ENCODE data around the gene TBX19. TPM values are rescaled to one million over a fixed set of nuclear protein-coding genes. Genes with fewer than 3 reads are reported as not detected.
A peak's percentile ranks its signal among the peaks of the same experiment; 100 is the strongest.

Gene TBX19
- polyA plus RNA-seq (2013, experiment 1 of 2; ENCODE audit: insufficient read length) = 0.96 TPM
- 0.76 TPM for polyA plus RNA-seq (2013, experiment 2 of 2; ENCODE audit: insufficient read length)

GRCh38 chr1:168280296-168280927, at the start of gene TBX19:
Gene TBX19 (plus strand): TSS chr1:168280877. CDS start chr1:168281091, 214 bp downstream.
- DNase-seq = peak; percentile 10

- DNase-seq = peak; percentile 48
Measured at GRCh38 chr1:168234846-168235547, 45.7 kb upstream of the TBX19 start.

- no peak for DNase-seq
Measured at GRCh38 chr1:168235548-168235885, 45.2 kb upstream of the TBX19 start.

GRCh38 chr1:168235937-168236336, 44.7 kb upstream of the TBX19 start:
- no peak for DNase-seq

- DNase-seq = no peak
Measured at GRCh38 chr1:168236836-168237611, 43.7 kb upstream of the TBX19 start.

GRCh38 chr1:168243198-168243597, 37.5 kb upstream of the TBX19 start:
- no peak for DNase-seq

GRCh38 chr1:168243636-168244212, 37.0 kb upstream of the TBX19 start:
- DNase-seq = no peak

- no peak for DNase-seq
Measured at GRCh38 chr1:168245042-168245441, 35.6 kb upstream of the TBX19 start.

- DNase-seq = no peak
Measured at GRCh38 chr1:168246506-168246905, 34.2 kb upstream of the TBX19 start.

- DNase-seq = no peak
Measured at GRCh38 chr1:168252204-168252733, 28.4 kb upstream of the TBX19 start.

- DNase-seq = no peak
Measured at GRCh38 chr1:168256164-168256563, 24.5 kb upstream of the TBX19 start.

- DNase-seq = no peak
Measured at GRCh38 chr1:168257397-168257796, 23.3 kb upstream of the TBX19 start.

- no peak for DNase-seq
Measured at GRCh38 chr1:168259567-168259966, 21.1 kb upstream of the TBX19 start.

GRCh38 chr1:168260393-168260792, 20.3 kb upstream of the TBX19 start:
- DNase-seq = no peak

GRCh38 chr1:168261390-168261789, 19.3 kb upstream of the TBX19 start:
- peak; percentile 89 for DNase-seq

GRCh38 chr1:168263130-168263529, 17.5 kb upstream of the TBX19 start:
- no peak for DNase-seq

GRCh38 chr1:168264296-168264695, 16.4 kb upstream of the TBX19 start:
- DNase-seq = no peak

- no peak for DNase-seq
Measured at GRCh38 chr1:168265596-168265995, 15.1 kb upstream of the TBX19 start.

GRCh38 chr1:168266644-168267186, 14.0 kb upstream of the TBX19 start:
- no peak for DNase-seq

- no peak for DNase-seq
Measured at GRCh38 chr1:168271636-168272035, 9.0 kb upstream of the TBX19 start.

- peak; percentile 24 for DNase-seq
Measured at GRCh38 chr1:168273575-168273974, 7.1 kb upstream of the TBX19 start.

- DNase-seq = no peak
Measured at GRCh38 chr1:168279253-168279652, 1.4 kb upstream of the TBX19 start.

Measured in fibroblast of skin of back (primary cell).